Nephron (organoid): ENCODE measurements around the gene EXD2.

Experiments used
- H3K27ac Mint-ChIP-seq, 3 experiments: 2 replicates each; pipeline ENCODE4 v1.8.0; 2020; ENCODE audit warnings: mixed read lengths in 3 of 3, mild to moderate bottlenecking in 2 of 3, moderate library complexity in 1 of 3
- H3K27me3 Mint-ChIP-seq: 2 replicates; pipeline ENCODE4 v1.8.0; 2021; ENCODE audit warnings: low read depth, mild to moderate bottlenecking, moderate library complexity, mixed read lengths
- H3K36me3 Mint-ChIP-seq: 2 replicates; pipeline ENCODE4 v1.8.0; 2020; ENCODE audit warnings: low read depth, mixed read lengths
- H3K4me1 Mint-ChIP-seq: 2 replicates; pipeline ENCODE4 v1.8.0; 2020; ENCODE audit warnings: mixed read lengths
- H3K4me3 Mint-ChIP-seq, 3 experiments: 2 replicates each; pipeline ENCODE4 v1.8.0; 2020; ENCODE audit warnings: mild to moderate bottlenecking in 3 of 3, mixed read lengths in 3 of 3, moderate library complexity in 2 of 3
- H3K9me3 Mint-ChIP-seq: 2 replicates; pipeline ENCODE4 v1.8.0; 2020; ENCODE audit warnings: mixed read lengths
- CTCF ChIP-seq, 3 experiments: fragments of 200-600 bp; sonication (generic); IDR thresholded peaks; one replicate each; pipeline ENCODE4 v1.5.0; 2021; ENCODE audit warnings: antibody characterized with exemption in 3 of 3; ENCODE audit not compliant: unreplicated experiment in 3 of 3

The EXD2 gene

GRCh38 chr14:69242311-69243224 is 51.3 kb downstream of the EXD2 start:
- H3K4me3 Mint-ChIP-seq: no peak overlapping the region
- H3K9me3 Mint-ChIP-seq: no peaks in the 10 kb centered on the region
- no peaks in the 10 kb centered on the region for H3K27me3 Mint-ChIP-seq
- H3K4me1 Mint-ChIP-seq: peaks cover 34% of the 10 kb centered on the region
- TF ChIP-seq CTCF (IDR thresholded peaks at IDR 0.05; ENCODE audit: unreplicated experiment in 3 of 3): peak; percentile 75 to 91 (median 78)
- H3K36me3 Mint-ChIP-seq: peaks cover 17% of the 10 kb centered on the region
- H3K27ac Mint-ChIP-seq: peak overlapping the region in 2 of 3 experiments; percentile 5 to 78

GRCh38 chr14:69244946-69245345 is 53.6 kb downstream of the EXD2 start:
- H3K27me3 Mint-ChIP-seq: no peaks in the 10 kb centered on the region
- H3K4me1 Mint-ChIP-seq: peaks cover 47% of the 10 kb centered on the region
- peaks cover 5% of the 10 kb centered on the region for H3K36me3 Mint-ChIP-seq
- H3K9me3 Mint-ChIP-seq: no peaks in the 10 kb centered on the region
- no peak for TF ChIP-seq CTCF (IDR thresholded peaks at IDR 0.05; ENCODE audit: unreplicated experiment in 3 of 3)
- H3K4me3 Mint-ChIP-seq: no peak overlapping the region
- H3K27ac Mint-ChIP-seq: no peak overlapping the region

GRCh38 chr14:69246331-69246730 is 55.0 kb downstream of the EXD2 start:
- no peak for TF ChIP-seq CTCF (IDR thresholded peaks at IDR 0.05; ENCODE audit: unreplicated experiment in 3 of 3)
- no peaks in the 10 kb centered on the region for H3K27me3 Mint-ChIP-seq
- H3K4me3 Mint-ChIP-seq: no peak overlapping the region
- H3K4me1 Mint-ChIP-seq: peaks cover 47% of the 10 kb centered on the region
- H3K27ac Mint-ChIP-seq: no peak overlapping the region
- H3K36me3 Mint-ChIP-seq: peaks cover 5% of the 10 kb centered on the region
- H3K9me3 Mint-ChIP-seq: no peaks in the 10 kb centered on the region

- Mint-ChIP-seq H3K4me3 (no peak overlapping the region), H3K4me1 (peaks cover 42% of the 10 kb centered on the region)
Measured at GRCh38 chr14:69247676-69248440, 56.6 kb downstream of the EXD2 start.

GRCh38 chr14:69249603-69250002 is 58.3 kb downstream of the EXD2 start:
- H3K4me1 Mint-ChIP-seq: peaks cover 29% of the 10 kb centered on the region
- TF ChIP-seq CTCF (IDR thresholded peaks at IDR 0.05; ENCODE audit: unreplicated experiment in 3 of 3): no peak
- H3K36me3 Mint-ChIP-seq: no peaks in the 10 kb centered on the region
- no peaks in the 10 kb centered on the region for H3K9me3 Mint-ChIP-seq
- no peak overlapping the region for H3K27ac Mint-ChIP-seq
- H3K27me3 Mint-ChIP-seq: peaks cover 2% of the 10 kb centered on the region
- no peak overlapping the region for H3K4me3 Mint-ChIP-seq

More at GRCh38 chr14:69247676-69248440, 56.6 kb downstream of the EXD2 start:
- peak overlapping the region in 2 of 3 experiments; percentile 59 to 82 for H3K27ac Mint-ChIP-seq
- H3K9me3 Mint-ChIP-seq: no peaks in the 10 kb centered on the region
- no peaks in the 10 kb centered on the region for H3K36me3 Mint-ChIP-seq
- TF ChIP-seq CTCF (IDR thresholded peaks at IDR 0.05; ENCODE audit: unreplicated experiment in 3 of 3): peak in 2 of 3 experiments; percentile 27 to 30
- no peaks in the 10 kb centered on the region for H3K27me3 Mint-ChIP-seq
